Lower leg skin (tissue), 3 donors: ENCODE measurements around the gene CRTC3.

Source experiments
- POLR2A ChIP-seq, 2 donors: fragments of 450-650 bp; IDR thresholded peaks; one replicate each; pipeline ENCODE4 v1.6.1; 2016 to 2017; ENCODE audit warnings: antibody characterized with exemption in 2 of 2, mild to moderate bottlenecking in 1 of 2, moderate library complexity in 1 of 2
- TF ChIP-seq, protein P1 (sequence below), 3 donors: fragments of 450-650 bp; IDR thresholded peaks; one replicate each; pipeline ENCODE4 v1.5.1; 2016; ENCODE audit warnings: antibody characterized with exemption in 3 of 3, mild to moderate bottlenecking in 3 of 3, moderate library complexity in 2 of 3

DNA sequence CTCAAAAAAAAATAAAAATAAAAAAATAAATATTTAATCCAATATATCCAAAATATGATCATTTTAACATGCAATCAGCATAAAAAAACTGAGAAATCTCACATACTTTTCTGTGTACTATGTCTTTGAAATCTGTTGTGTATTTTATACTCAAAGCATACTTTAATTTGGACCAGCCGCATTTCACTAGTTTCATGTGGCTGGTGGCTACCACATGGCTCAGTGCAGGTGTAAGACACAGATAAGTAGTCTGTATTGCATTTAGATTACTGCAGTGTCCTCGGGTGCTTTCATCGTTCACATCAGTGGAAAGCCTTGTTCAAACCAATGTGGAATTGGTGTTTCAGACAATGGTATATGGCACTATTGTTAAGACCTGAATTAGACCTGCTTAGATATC lies 11.0 kb downstream of the CRTC3 start:
- TF ChIP-seq, protein P1, sequence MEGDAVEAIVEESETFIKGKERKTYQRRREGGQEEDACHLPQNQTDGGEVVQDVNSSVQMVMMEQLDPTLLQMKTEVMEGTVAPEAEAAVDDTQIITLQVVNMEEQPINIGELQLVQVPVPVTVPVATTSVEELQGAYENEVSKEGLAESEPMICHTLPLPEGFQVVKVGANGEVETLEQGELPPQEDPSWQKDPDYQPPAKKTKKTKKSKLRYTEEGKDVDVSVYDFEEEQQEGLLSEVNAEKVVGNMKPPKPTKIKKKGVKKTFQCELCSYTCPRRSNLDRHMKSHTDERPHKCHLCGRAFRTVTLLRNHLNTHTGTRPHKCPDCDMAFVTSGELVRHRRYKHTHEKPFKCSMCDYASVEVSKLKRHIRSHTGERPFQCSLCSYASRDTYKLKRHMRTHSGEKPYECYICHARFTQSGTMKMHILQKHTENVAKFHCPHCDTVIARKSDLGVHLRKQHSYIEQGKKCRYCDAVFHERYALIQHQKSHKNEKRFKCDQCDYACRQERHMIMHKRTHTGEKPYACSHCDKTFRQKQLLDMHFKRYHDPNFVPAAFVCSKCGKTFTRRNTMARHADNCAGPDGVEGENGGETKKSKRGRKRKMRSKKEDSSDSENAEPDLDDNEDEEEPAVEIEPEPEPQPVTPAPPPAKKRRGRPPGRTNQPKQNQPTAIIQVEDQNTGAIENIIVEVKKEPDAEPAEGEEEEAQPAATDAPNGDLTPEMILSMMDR (IDR thresholded peaks at IDR 0.05): no peak
- no peak for TF ChIP-seq POLR2A (IDR thresholded peaks at IDR 0.05)
